Superior temporal gyrus (tissue), 1 donor: ENCODE results near the gene RPS15.
"Not testable (repeated sequence)": the region's sequence is repeated elsewhere in the genome, so short reads cannot be mapped to it uniquely, and the experiment has no call there.

Experiments used
- DNase-seq: peaks from one replicate; pipeline ENCODE4 v3.0.0-alpha.2; 2016; ENCODE audit errors: extremely low spot score

Gene RPS15

GRCh38 chr19:1469255-1470054, 31.3 kb downstream of the RPS15 start:
- no peak for DNase-seq

- no peak for DNase-seq
Observed at GRCh38 chr19:1470055-1470304, 31.8 kb downstream of the RPS15 start.

- no peak for DNase-seq
Observed at GRCh38 chr19:1470305-1471009, 32.3 kb downstream of the RPS15 start.

GRCh38 chr19:1471010-1471514, 32.9 kb downstream of the RPS15 start:
- no peak for DNase-seq

- DNase-seq: peak; percentile 56
Observed at GRCh38 chr19:1471515-1472160, 33.4 kb downstream of the RPS15 start.

- peak; percentile 15 for DNase-seq
Observed at GRCh38 chr19:1472231-1473084, 34.3 kb downstream of the RPS15 start.

GRCh38 chr19:1473085-1473851, 35.1 kb downstream of the RPS15 start:
- no peak for DNase-seq

GRCh38 chr19:1474011-1474764, 36.0 kb downstream of the RPS15 start:
- peak; percentile 26 for DNase-seq

- DNase-seq: no peak
Observed at GRCh38 chr19:1474765-1475351, 36.7 kb downstream of the RPS15 start.

- DNase-seq: no peak
Observed at GRCh38 chr19:1475751-1476437, 37.7 kb downstream of the RPS15 start.

- not testable (repeated sequence) for DNase-seq
Observed at GRCh38 chr19:1477056-1477455, 38.9 kb downstream of the RPS15 start.

- DNase-seq: peak; percentile 97
Observed at GRCh38 chr19:1478934-1479707, 40.9 kb downstream of the RPS15 start, which contains the start of gene C19orf25. C19orf25 (minus strand) TSS chr19:1479215; CDS start chr19:1478903, 312 bp downstream.

- no peak for DNase-seq
Observed at GRCh38 chr19:1481224-1481892, 43.2 kb downstream of the RPS15 start.

GRCh38 chr19:1481893-1482360, 43.7 kb downstream of the RPS15 start:
- no peak for DNase-seq

- no peak for DNase-seq
Observed at GRCh38 chr19:1482361-1483130, 44.4 kb downstream of the RPS15 start.

- DNase-seq: no peak
Observed at GRCh38 chr19:1483131-1483978, 45.2 kb downstream of the RPS15 start.
